Measurements from ENCODE around the gene FGD4. TPM values are rescaled to one million over a fixed set of nuclear protein-coding genes. Genes with fewer than 3 reads are reported as not detected.

Gene FGD4
- total RNA-seq, 2 donors from 2014 or later, result 24.3 to 49.3 TPM

GRCh38 chr12:32515137-32515873 is 115.9 kb downstream of the FGD4 start:
- no peaks in the 10 kb centered on the region for H3K4me1 ChIP-seq (replicated peaks)
- 80% methylated on average over 1 of the region's 1 CpG for WGBS
- DNase-seq (ENCODE audit: low spot score), result no peak

GRCh38 chr12:32516230-32516629 is 116.9 kb downstream of the FGD4 start:
- Histone ChIP-seq H3K27ac (no peak overlapping the region), H3K4me1 (replicated peaks) (no peaks in the 10 kb centered on the region), H3K36me3 (no peaks in the 10 kb centered on the region), H3K4me3 (no peak overlapping the region), H3K27me3 (replicated peaks; ENCODE audit: insufficient read depth) (no peaks in the 10 kb centered on the region), H3K9me3 (no peaks in the 10 kb centered on the region)
- intact Hi-C loops (cut with DNase I), result no loop called here
- TF ChIP-seq POLR2AphosphoS5 (IDR thresholded peaks at IDR 0.05), result no peak
- TF ChIP-seq CTCF (IDR thresholded peaks at IDR 0.05), result no peak
- no peak for TF ChIP-seq POLR2A (IDR thresholded peaks at IDR 0.05)
- no peak for DNase-seq (ENCODE audit: low spot score)
- 90% methylated on average over 2 of the region's 2 CpGs for WGBS

More at GRCh38 chr12:32515137-32515873, 115.9 kb downstream of the FGD4 start:
- intact Hi-C loops (cut with DNase I), result no loop called here
- Histone ChIP-seq H3K4me3 (no peak overlapping the region), H3K9me3 (no peaks in the 10 kb centered on the region), H3K36me3 (no peaks in the 10 kb centered on the region), H3K27me3 (replicated peaks; ENCODE audit: insufficient read depth) (no peaks in the 10 kb centered on the region), H3K27ac (no peak overlapping the region)
- TF ChIP-seq POLR2A (IDR thresholded peaks at IDR 0.05), result no peak
- TF ChIP-seq POLR2AphosphoS5 (IDR thresholded peaks at IDR 0.05), result no peak
- no peak for TF ChIP-seq CTCF (IDR thresholded peaks at IDR 0.05)

DNA sequence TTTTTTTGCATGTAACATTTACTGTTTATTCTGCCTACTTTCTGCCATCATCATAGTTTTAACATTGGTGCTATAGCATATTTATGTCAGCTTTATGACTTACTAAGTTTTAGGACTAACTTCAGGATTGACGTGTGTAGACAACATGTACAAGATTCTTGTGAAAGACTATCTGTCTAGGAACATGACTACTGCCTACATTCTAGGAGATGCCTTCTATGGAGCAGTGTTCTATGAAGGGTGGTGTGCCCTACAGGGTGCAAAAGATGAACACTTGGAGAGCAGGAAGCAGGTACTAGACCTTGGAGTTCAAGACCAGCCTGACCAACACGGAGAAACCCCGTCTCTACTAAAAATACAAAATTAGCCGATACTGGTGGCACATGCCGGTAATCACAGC is 118.6 kb downstream of the FGD4 start:
- TF ChIP-seq POLR2A (IDR thresholded peaks at IDR 0.05) (no peak), POLR2AphosphoS5 (IDR thresholded peaks at IDR 0.05) (no peak), CTCF (IDR thresholded peaks at IDR 0.05) (no peak)
- no peaks in the 10 kb centered on the region for H3K4me1 ChIP-seq (replicated peaks)
- no peaks in the 10 kb centered on the region for H3K27me3 ChIP-seq (replicated peaks; ENCODE audit: insufficient read depth)
- H3K36me3 ChIP-seq, result no peaks in the 10 kb centered on the region
- H3K27ac ChIP-seq, result no peak overlapping the region
- no peak for DNase-seq (ENCODE audit: low spot score)
- H3K4me3 ChIP-seq, result no peak overlapping the region
- no peaks in the 10 kb centered on the region for H3K9me3 ChIP-seq
- 94% methylated on average over 5 of the region's 5 CpGs for WGBS
- intact Hi-C loops (cut with DNase I), result no loop called here

DNA sequence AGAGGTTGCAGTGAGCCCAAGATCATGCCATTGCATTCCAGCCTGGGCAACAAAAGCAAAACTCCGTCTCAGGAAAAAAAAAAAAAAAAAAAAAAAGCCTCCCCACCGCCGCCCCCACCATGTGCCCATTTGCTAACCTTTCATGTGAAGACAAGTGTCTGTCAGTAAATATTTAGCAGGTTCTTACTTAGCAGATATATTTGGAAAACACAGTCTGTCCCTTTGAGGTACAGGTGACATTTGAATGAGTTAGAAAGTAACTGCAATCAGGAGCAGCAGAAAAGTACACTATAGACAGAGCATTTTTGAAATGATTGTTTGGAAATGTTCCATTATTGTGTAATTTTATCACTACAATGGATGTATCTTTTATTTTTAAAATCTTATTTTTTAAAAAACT is 119.7 kb downstream of the FGD4 start:
- Histone ChIP-seq H3K9me3 (no peaks in the 10 kb centered on the region), H3K4me3 (no peak overlapping the region), H3K36me3 (no peaks in the 10 kb centered on the region), H3K27ac (no peak overlapping the region), H3K27me3 (replicated peaks; ENCODE audit: insufficient read depth) (no peaks in the 10 kb centered on the region), H3K4me1 (replicated peaks) (no peaks in the 10 kb centered on the region)
- TF ChIP-seq POLR2A (IDR thresholded peaks at IDR 0.05) (no peak), CTCF (IDR thresholded peaks at IDR 0.05) (no peak), POLR2AphosphoS5 (IDR thresholded peaks at IDR 0.05) (no peak)
- intact Hi-C loops (cut with DNase I), result no loop called here
- no peak for DNase-seq (ENCODE audit: low spot score)
- 61% methylated on average over 3 of the region's 3 CpGs for WGBS

Measured in prostate gland (tissue), 2 donors.